Measurements from ENCODE around the gene MAP3K8.

MAP3K8 gene

GRCh38 chr10:30503700-30504266 lies 69.8 kb downstream of the MAP3K8 start:
- TF ChIP-seq CTCF (IDR thresholded peaks at IDR 0.05; ENCODE audit: control insufficient read depth, insufficient read depth, low read depth, low read length, missing control alignments): no peak
- H3K4me3 ChIP-seq (ENCODE audit: control insufficient read depth, low read depth, low read length): no peak overlapping the region
- no peak for DNase-seq (ENCODE audit: low read depth)

GRCh38 chr10:30505543-30506298 lies 71.7 kb downstream of the MAP3K8 start:
- TF ChIP-seq CTCF (IDR thresholded peaks at IDR 0.05; ENCODE audit: control insufficient read depth, insufficient read depth, low read depth, low read length, missing control alignments): no peak
- no peak for DNase-seq (ENCODE audit: low read depth)
- H3K4me3 ChIP-seq (ENCODE audit: control insufficient read depth, low read depth, low read length): no peak overlapping the region

- DNase-seq (ENCODE audit: low read depth): no peak
- no peak overlapping the region for H3K4me3 ChIP-seq (ENCODE audit: control insufficient read depth, low read depth, low read length)
- TF ChIP-seq CTCF (IDR thresholded peaks at IDR 0.05; ENCODE audit: control insufficient read depth, insufficient read depth, low read depth, low read length, missing control alignments): no peak
These were observed 75.5 kb downstream of the MAP3K8 start for GRCh38 chr10:30509508-30509907.

- no peak overlapping the region for H3K4me3 ChIP-seq (ENCODE audit: control insufficient read depth, low read depth, low read length)
- peak; percentile 37 for TF ChIP-seq CTCF (IDR thresholded peaks at IDR 0.05; ENCODE audit: control insufficient read depth, insufficient read depth, low read depth, low read length, missing control alignments)
- peak; percentile 33 for DNase-seq (ENCODE audit: low read depth)
These were observed 76.4 kb downstream of the MAP3K8 start for GRCh38 chr10:30510184-30510931.

GRCh38 chr10:30510932-30511700 lies 77.1 kb downstream of the MAP3K8 start:
- TF ChIP-seq CTCF (IDR thresholded peaks at IDR 0.05; ENCODE audit: control insufficient read depth, insufficient read depth, low read depth, low read length, missing control alignments): no peak
- H3K4me3 ChIP-seq (ENCODE audit: control insufficient read depth, low read depth, low read length): no peak overlapping the region
- DNase-seq (ENCODE audit: low read depth): no peak
